ENCODE results near the gene HSBP1.

HSBP1 gene

DNA sequence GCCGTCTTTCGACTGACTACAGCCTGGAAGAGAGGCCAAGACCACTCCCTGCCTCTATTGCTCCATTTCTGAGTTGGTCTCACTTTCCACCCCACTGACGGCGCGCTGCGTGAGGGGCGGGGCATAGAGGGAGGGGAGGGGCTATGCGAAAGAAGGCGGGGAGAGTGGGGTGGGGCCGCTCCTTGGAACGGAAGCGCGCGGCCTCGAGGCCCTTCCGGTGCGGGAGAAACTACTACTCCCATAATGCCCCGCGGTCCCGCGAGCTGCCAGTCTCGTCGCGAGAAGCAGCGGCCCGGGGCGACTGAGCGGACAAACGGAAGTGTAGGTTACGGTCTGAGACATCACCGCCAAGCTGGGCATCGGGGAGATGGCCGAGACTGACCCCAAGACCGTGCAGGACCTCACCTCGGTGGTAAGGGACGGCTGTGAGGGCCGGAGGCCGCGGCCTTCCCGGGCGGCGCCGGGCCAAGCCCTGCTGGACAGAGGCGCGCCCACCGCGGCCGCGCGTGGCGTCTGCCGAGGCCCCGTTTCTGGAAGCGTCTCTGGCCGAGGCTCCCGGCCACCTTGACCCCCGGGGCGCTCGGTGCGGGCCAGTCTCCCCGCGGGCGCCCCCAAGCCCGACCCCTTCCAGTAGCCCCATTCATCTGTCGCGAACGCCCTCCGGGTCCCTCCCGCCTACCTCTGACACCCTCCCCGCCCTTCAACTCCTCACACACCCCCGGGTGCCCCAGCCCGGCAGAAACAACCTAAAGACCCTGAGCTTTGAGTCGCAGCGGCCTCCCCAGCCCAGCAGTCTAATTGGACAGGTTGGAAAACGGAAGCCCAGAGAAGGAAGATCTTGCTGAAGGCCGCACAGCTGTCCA is at the start of gene HSBP1:
HSBP1 (plus strand) TSS at position 269 of the 863 bp plus-strand sequence; CDS start at position 368, 99 bp downstream.
- in situ Hi-C loops (cut with MboI; ENCODE audit: low pct_unique_long_range_greater_than_20kb, low sequenced_read_pairs, unreplicated experiment) = no loop called here
- DNase-seq (ENCODE audit: low spot score) = peak; percentile 97
- TF ChIP-seq, protein P1, sequence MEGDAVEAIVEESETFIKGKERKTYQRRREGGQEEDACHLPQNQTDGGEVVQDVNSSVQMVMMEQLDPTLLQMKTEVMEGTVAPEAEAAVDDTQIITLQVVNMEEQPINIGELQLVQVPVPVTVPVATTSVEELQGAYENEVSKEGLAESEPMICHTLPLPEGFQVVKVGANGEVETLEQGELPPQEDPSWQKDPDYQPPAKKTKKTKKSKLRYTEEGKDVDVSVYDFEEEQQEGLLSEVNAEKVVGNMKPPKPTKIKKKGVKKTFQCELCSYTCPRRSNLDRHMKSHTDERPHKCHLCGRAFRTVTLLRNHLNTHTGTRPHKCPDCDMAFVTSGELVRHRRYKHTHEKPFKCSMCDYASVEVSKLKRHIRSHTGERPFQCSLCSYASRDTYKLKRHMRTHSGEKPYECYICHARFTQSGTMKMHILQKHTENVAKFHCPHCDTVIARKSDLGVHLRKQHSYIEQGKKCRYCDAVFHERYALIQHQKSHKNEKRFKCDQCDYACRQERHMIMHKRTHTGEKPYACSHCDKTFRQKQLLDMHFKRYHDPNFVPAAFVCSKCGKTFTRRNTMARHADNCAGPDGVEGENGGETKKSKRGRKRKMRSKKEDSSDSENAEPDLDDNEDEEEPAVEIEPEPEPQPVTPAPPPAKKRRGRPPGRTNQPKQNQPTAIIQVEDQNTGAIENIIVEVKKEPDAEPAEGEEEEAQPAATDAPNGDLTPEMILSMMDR (IDR thresholded peaks at IDR 0.05; ENCODE audit: extremely low read depth, insufficient read depth, missing control alignments) = no peak

DNA sequence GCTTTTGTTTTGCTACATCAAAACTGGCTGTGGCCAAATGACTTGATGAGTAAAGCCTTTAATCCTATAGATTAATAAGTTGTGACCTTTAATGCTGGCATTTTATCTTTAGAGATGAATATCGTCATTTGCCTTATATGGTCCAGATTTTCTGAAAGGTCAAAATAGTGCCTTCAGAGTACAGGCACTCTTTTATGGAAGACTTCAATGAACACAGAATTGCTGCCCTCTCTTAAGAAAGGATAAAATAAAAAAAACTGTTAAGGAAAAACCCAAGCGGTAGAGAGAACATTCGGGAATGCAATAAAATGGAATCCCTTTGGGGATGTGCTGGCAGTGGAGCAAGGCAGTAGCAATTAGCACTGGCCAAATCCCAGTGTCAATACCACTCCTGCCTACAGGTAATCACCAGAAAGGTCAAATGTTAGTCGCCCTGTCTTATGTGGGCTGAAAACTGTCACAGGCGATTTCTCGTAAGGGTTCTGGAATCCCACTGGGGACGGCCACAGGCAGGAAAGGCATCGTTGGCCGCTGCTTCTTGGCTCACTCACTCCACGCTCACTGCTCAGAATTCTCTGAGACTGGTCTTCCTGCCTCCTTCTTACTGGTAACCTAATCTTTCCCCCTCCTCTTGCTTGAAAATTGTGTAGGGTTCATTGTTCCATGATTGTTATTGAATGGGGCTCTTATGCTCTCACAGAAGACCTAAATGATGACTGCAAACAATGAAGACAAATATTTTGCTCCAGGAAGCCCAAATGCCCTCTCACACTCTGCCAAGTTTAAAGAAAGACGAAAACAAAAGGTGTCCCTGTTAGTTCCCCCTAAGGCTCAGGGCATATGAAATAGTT is 45.4 kb upstream of the HSBP1 start:
- in situ Hi-C loops (cut with MboI; ENCODE audit: low pct_unique_long_range_greater_than_20kb, low sequenced_read_pairs, unreplicated experiment) = no loop called here
- DNase-seq (ENCODE audit: low spot score) = no peak
- TF ChIP-seq, protein P1 (IDR thresholded peaks at IDR 0.05; ENCODE audit: extremely low read depth, insufficient read depth, missing control alignments) = no peak

DNA sequence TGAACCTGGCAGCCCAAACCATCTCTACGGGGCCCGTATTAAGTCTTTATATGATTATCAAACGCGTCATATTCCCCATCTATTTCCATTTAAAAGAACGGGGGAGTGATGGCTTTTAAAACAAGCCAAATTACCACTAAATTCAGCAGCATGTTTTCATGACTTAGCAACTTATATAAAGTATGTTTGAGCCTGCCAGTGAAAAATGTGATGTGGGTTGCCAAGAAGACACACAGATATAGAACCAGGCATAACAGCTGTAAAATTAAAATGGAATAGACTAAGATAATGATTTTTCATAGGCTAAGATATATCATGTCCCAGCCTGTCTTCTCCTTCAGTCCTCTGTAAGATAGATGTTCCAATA is 44.8 kb upstream of the HSBP1 start:
- TF ChIP-seq, protein P1 (IDR thresholded peaks at IDR 0.05; ENCODE audit: extremely low read depth, insufficient read depth, missing control alignments) = no peak
- in situ Hi-C loops (cut with MboI; ENCODE audit: low pct_unique_long_range_greater_than_20kb, low sequenced_read_pairs, unreplicated experiment) = no loop called here
- DNase-seq (ENCODE audit: low spot score) = no peak

DNA sequence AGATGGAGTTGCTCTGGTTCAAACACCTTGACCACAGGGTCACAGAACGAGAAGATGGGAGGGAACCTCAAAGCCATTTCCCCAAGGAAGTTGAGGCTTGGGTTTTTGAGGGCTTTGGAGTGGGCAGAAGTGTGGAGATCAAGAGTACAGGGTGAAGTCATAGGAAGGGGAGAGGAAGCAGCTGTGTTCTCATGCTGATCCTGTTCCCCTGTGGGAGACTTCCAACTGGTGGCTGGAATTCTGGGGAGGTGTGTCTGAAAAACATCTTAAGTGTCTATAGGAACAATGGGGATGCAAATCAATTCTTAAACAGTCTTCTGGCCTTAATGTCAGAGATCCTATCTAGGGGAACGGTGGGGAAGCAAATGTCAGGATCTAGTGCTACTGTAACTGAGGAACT is 38.8 kb upstream of the HSBP1 start:
- in situ Hi-C loops (cut with MboI; ENCODE audit: low pct_unique_long_range_greater_than_20kb, low sequenced_read_pairs, unreplicated experiment) = no loop called here
- TF ChIP-seq, protein P1 (IDR thresholded peaks at IDR 0.05; ENCODE audit: extremely low read depth, insufficient read depth, missing control alignments) = no peak
- DNase-seq (ENCODE audit: low spot score) = no peak

DNA sequence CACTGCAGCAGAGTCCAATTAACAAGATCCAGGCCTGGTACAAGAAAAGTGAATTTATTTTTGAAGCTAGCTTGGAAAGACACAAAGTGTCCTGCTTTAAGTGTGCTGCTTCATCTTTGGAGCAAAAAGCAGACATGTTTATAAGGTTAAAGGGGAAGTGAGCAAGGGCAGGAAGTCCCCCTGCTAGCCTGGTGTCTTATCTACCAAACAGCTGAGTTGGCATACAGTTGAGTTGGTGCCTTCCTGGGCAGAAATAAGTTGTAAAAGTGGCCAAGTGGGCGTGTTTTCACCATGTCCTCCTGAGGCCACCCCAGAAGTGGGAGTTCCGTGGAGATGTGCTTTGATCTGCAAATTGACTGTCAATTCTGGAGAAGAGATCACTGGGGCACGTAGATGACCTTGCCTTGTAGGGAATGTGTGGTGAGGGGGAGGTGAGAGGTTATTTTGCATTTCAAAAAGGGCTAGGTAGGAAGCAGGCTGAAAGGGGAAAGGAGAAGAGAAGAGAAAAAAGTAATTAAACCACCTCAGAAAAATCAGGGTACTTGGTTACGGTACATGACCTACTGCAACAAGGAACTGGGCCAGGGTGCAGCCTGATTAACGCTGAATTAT is 38.3 kb upstream of the HSBP1 start:
- in situ Hi-C loops (cut with MboI; ENCODE audit: low pct_unique_long_range_greater_than_20kb, low sequenced_read_pairs, unreplicated experiment) = no loop called here
- DNase-seq (ENCODE audit: low spot score) = no peak
- TF ChIP-seq, protein P1 (IDR thresholded peaks at IDR 0.05; ENCODE audit: extremely low read depth, insufficient read depth, missing control alignments) = no peak

DNA sequence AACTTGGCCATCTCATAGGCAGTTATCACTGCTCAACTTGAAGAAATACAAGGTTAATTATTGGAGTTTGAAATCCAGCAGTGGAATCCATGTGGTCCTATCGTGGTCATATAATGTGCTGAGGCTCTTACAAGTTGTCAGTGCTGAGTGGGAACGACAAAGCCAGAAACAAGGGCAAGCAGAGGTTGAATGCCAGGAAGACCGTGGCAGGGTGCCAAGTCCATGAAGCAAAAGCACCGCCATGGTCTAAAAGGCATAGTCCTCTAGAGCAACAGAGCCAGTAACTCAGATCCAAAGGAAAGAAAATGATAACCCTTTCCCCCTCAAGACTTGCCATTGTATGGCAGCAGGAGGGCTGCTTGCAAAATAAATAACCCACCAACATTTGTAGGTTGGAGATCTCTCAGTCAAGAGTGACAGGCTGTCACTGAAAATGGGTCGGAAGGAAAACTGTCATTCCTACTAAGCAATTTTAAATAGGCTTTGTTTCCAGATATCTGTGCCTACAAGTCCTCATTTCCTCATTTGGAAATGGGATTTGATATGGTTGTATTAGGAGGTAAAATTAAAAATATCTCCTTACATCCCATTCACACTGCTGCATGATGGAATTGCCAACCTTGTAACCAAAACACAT is 36.4 kb upstream of the HSBP1 start:
- TF ChIP-seq, protein P1 (IDR thresholded peaks at IDR 0.05; ENCODE audit: extremely low read depth, insufficient read depth, missing control alignments) = no peak
- in situ Hi-C loops (cut with MboI; ENCODE audit: low pct_unique_long_range_greater_than_20kb, low sequenced_read_pairs, unreplicated experiment) = no loop called here
- DNase-seq (ENCODE audit: low spot score) = no peak

All from GM13977 (cell line).